ENCODE measurements around the gene PLA2G6. TPM values are rescaled to one million over a fixed set of nuclear protein-coding genes. Genes with fewer than 3 reads are reported as not detected.

Gene PLA2G6
- total and polyA plus RNA-seq, 9 of the 15 experiments (the other 6 are each of a cell fraction or from before 2014, with no cell fraction given), result 0.11 to 12.2 (median 9.7) TPM

DNA sequence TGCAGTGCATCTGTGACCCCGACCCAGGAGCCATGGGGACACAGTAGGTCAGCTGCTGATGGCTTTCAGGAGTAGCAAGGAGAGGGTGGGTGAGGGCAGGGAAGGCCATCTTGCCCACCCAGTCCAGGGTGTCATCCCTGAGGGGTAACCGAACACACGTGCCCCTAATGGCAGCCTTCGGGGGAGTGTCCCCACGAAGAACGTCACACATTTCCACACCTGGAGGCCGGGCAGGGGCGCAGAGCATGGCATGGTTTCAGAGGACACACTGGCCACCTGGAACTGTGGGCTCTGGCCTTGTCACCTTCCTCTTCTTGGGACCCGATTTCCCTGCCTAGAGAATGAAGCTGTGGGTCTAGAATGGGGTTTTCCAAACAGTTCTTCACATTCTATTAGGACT, 51.8 kb downstream of the PLA2G6 start (continued):
- TF ChIP-seq ZNF407 (IDR thresholded peaks at IDR 0.05; ENCODE audit: low read depth), result no peak
- TF ChIP-seq HNRNPLL (IDR thresholded peaks at IDR 0.05; ENCODE audit: low read depth, low read length, poor library complexity, severe bottlenecking), result no peak
- TF ChIP-seq EHMT2 (IDR thresholded peaks at IDR 0.05), result no peak
- TF ChIP-seq ZFP91 (CRISPR knock-in tag; IDR thresholded peaks at IDR 0.05), result no peak
- no peak for TF ChIP-seq RFX1 (IDR thresholded peaks at IDR 0.05)
- TF ChIP-seq TEAD1 (CRISPR knock-in tag; IDR thresholded peaks at IDR 0.05), result no peak
- no peak for TF ChIP-seq PREB (CRISPR knock-in tag; IDR thresholded peaks at IDR 0.05)
- TF ChIP-seq RBM34 (IDR thresholded peaks at IDR 0.05; ENCODE audit: borderline replicate concordance, insufficient read depth, low read length), result no peak
- no peak for TF ChIP-seq ZNF347 (CRISPR knock-in tag; IDR thresholded peaks at IDR 0.05; ENCODE audit: low read depth)

All from K562 (cell line).